ENCODE data around the gene FOXN1. TPM values are rescaled to one million over a fixed set of nuclear protein-coding genes. Genes with fewer than 3 reads are reported as not detected.

FOXN1 gene
- total RNA-seq, 2 donors from 2014 or later, result 0.52 TPM; not detected in 1

GRCh38 chr17:28470266-28470913 lies 35.8 kb upstream of the FOXN1 start:
- peaks cover 8% of the 10 kb centered on the region for H3K4me1 ChIP-seq
- TF ChIP-seq POLR2A (IDR thresholded peaks at IDR 0.05) (no peak), CTCF (IDR thresholded peaks at IDR 0.05) (no peak)
- no peak overlapping the region for H3K4me3 ChIP-seq
- H3K27me3 ChIP-seq, result no peaks in the 10 kb centered on the region
- H3K27ac ChIP-seq, result no peak overlapping the region
- DNase-seq (peak in 1 of 4 donors; percentile 51), ATAC-seq (no peak)
- intact Hi-C loops (cut with DNase I), result no loop called here
- WGBS, 2 donors, result 78 to 81% methylated on average over 7 of the region's 7 CpGs
- H3K9me3 ChIP-seq, result no peaks in the 10 kb centered on the region
- H3K36me3 ChIP-seq (replicated peaks in 1 of 2; ENCODE audit: insufficient read depth in 1 of 2, low read depth in 2 of 2), result no peaks in the 10 kb centered on the region

GRCh38 chr17:28470914-28471366 lies 35.2 kb upstream of the FOXN1 start:
- ATAC-seq (no peak), DNase-seq (peak in 1 of 4 donors; percentile 24)
- no peak for TF ChIP-seq CTCF (IDR thresholded peaks at IDR 0.05)
- no peak for TF ChIP-seq POLR2A (IDR thresholded peaks at IDR 0.05)
- H3K4me3 ChIP-seq, result no peak overlapping the region
- 47 to 51% methylated on average over 3 of the region's 3 CpGs for WGBS, 2 donors
- intact Hi-C loops (cut with DNase I), result no loop called here
- peaks cover 8% of the 10 kb centered on the region for H3K4me1 ChIP-seq
- H3K27me3 ChIP-seq, result no peaks in the 10 kb centered on the region
- H3K36me3 ChIP-seq (replicated peaks in 1 of 2; ENCODE audit: insufficient read depth in 1 of 2, low read depth in 2 of 2), result no peaks in the 10 kb centered on the region
- no peak overlapping the region for H3K27ac ChIP-seq
- no peaks in the 10 kb centered on the region for H3K9me3 ChIP-seq

GRCh38 chr17:28471531-28472342 lies 34.4 kb upstream of the FOXN1 start:
- no peak for ATAC-seq
- TF ChIP-seq POLR2A (IDR thresholded peaks at IDR 0.05), result no peak
- TF ChIP-seq CTCF (IDR thresholded peaks at IDR 0.05), result no peak
- intact Hi-C loops (cut with DNase I), result no loop called here
- Histone ChIP-seq H3K9me3 (no peaks in the 10 kb centered on the region), H3K27ac (no peak overlapping the region), H3K4me1 (peaks cover 8% of the 10 kb centered on the region), H3K4me3 (no peak overlapping the region), H3K36me3 (replicated peaks in 1 of 2; ENCODE audit: insufficient read depth in 1 of 2, low read depth in 2 of 2) (no peaks in the 10 kb centered on the region), H3K27me3 (no peaks in the 10 kb centered on the region)
- 80 to 84% methylated on average over 15 of the region's 15 CpGs for WGBS, 2 donors
- DNase-seq, result no peak

- TF ChIP-seq CTCF (IDR thresholded peaks at IDR 0.05), result no peak
- TF ChIP-seq POLR2A (IDR thresholded peaks at IDR 0.05), result no peak
- 89 to 91% methylated on average over 7 of the region's 7 CpGs for WGBS, 2 donors
- Histone ChIP-seq H3K27ac (no peak overlapping the region), H3K4me1 (peaks cover 8% of the 10 kb centered on the region), H3K27me3 (no peaks in the 10 kb centered on the region), H3K36me3 (replicated peaks in 1 of 2; ENCODE audit: insufficient read depth in 1 of 2, low read depth in 2 of 2) (no peaks in the 10 kb centered on the region), H3K9me3 (no peaks in the 10 kb centered on the region), H3K4me3 (no peak overlapping the region)
- ATAC-seq (no peak), DNase-seq (no peak)
- intact Hi-C loops (cut with DNase I), result no loop called here
These were observed 33.2 kb upstream of the FOXN1 start for GRCh38 chr17:28472871-28473497.

Data from body of pancreas (tissue), 4 donors.